Activated CD4-positive, alpha-beta T cell treated with anti-CD3 and anti-CD28 coated beads for 1 hour (primary cell): ENCODE measurements around the gene PKD1L1.

Source experiments
- DNase-seq: peaks from one replicate; pipeline ENCODE4 v3.0.0-alpha.2; 2020

The PKD1L1 gene

GRCh38 chr7:47901542-47901941, 46.7 kb downstream of the PKD1L1 start:
- no peak for DNase-seq

GRCh38 chr7:47897831-47898230, 50.4 kb downstream of the PKD1L1 start:
- no peak for DNase-seq

GRCh38 chr7:47896809-47897423, 51.4 kb downstream of the PKD1L1 start:
- no peak for DNase-seq

GRCh38 chr7:47895026-47895425, 53.2 kb downstream of the PKD1L1 start:
- no peak for DNase-seq

GRCh38 chr7:47893721-47894365, 54.4 kb downstream of the PKD1L1 start:
- no peak for DNase-seq

GRCh38 chr7:47893238-47893637, 55.0 kb downstream of the PKD1L1 start:
- DNase-seq = no peak

GRCh38 chr7:47890606-47891005, 57.7 kb downstream of the PKD1L1 start:
- no peak for DNase-seq

GRCh38 chr7:47890125-47890524, 58.1 kb downstream of the PKD1L1 start:
- DNase-seq = no peak

- no peak for DNase-seq
Observed at GRCh38 chr7:47889723-47890122, 58.5 kb downstream of the PKD1L1 start.

GRCh38 chr7:47888371-47889265, 59.6 kb downstream of the PKD1L1 start:
- DNase-seq = no peak

- no peak for DNase-seq
Observed at GRCh38 chr7:47887016-47887640, 61.1 kb downstream of the PKD1L1 start.

- no peak for DNase-seq
Observed at GRCh38 chr7:47885987-47886811, 62.1 kb downstream of the PKD1L1 start.

- DNase-seq = no peak
Observed at GRCh38 chr7:47885309-47885986, 62.8 kb downstream of the PKD1L1 start.

- DNase-seq = no peak
Observed at GRCh38 chr7:47884675-47885074, 63.6 kb downstream of the PKD1L1 start.

GRCh38 chr7:47882635-47883034, 65.6 kb downstream of the PKD1L1 start:
- DNase-seq = no peak

- no peak for DNase-seq
Observed at GRCh38 chr7:47881256-47881655, 67.0 kb downstream of the PKD1L1 start.

- no peak for DNase-seq
Observed at GRCh38 chr7:47878662-47879061, 69.6 kb downstream of the PKD1L1 start.

- no peak for DNase-seq
Observed at GRCh38 chr7:47877336-47877735, 70.9 kb downstream of the PKD1L1 start.

GRCh38 chr7:47875998-47876744, 72.1 kb downstream of the PKD1L1 start:
- DNase-seq = no peak

GRCh38 chr7:47875406-47875805, 72.9 kb downstream of the PKD1L1 start:
- DNase-seq = no peak

GRCh38 chr7:47873762-47874161, 74.5 kb downstream of the PKD1L1 start:
- no peak for DNase-seq
